Trophoblast cell (in vitro differentiated cells and primary cell): ENCODE measurements around the gene PRTN3.
"Not testable (repeated sequence)": the region's sequence is repeated elsewhere in the genome, so short reads cannot be mapped to it uniquely, and the experiment has no call there.

Experiments used
- DNase-seq, 2 donors: peaks; one replicate each; pipeline ENCODE4 v3.0.0-alpha.2; 2016
- H2AFZ ChIP-seq: 2 replicates; pipeline ENCODE4 v1.6.1; 2013; ENCODE audit warnings: low read length, moderate library complexity, mild to moderate bottlenecking; ENCODE audit not compliant: insufficient read depth, poor library complexity
- H2AK5ac ChIP-seq: 2 replicates; pipeline ENCODE4 v1.6.1; 2013; ENCODE audit warnings: mild to moderate bottlenecking, low read length
- H2BK120ac ChIP-seq: 2 replicates; pipeline ENCODE4 v1.6.1; 2013; ENCODE audit warnings: low read length, mild to moderate bottlenecking, moderate library complexity; ENCODE audit not compliant: insufficient read depth, poor library complexity
- H2BK12ac ChIP-seq: 2 replicates; pipeline ENCODE4 v1.6.1; 2013; ENCODE audit warnings: mild to moderate bottlenecking, low read length, moderate library complexity
- H2BK5ac ChIP-seq: 2 replicates; pipeline ENCODE4 v1.6.1; 2013; ENCODE audit warnings: low read length, low read depth, moderate library complexity, mild to moderate bottlenecking; ENCODE audit not compliant: poor library complexity
- H3K14ac ChIP-seq: 2 replicates; pipeline ENCODE4 v1.6.1; 2013; ENCODE audit warnings: mild to moderate bottlenecking, low read length
- H3K18ac ChIP-seq: 2 replicates; pipeline ENCODE4 v1.6.1; 2013; ENCODE audit warnings: mild to moderate bottlenecking, low read length
- H3K23ac ChIP-seq: 2 replicates; pipeline ENCODE4 v1.6.1; 2013; ENCODE audit warnings: low read length
- H3K27ac ChIP-seq: 2 replicates; pipeline ENCODE4 v1.5.1; 2013; ENCODE audit warnings: low read depth, mild to moderate bottlenecking, inconsistent platforms, low read length, moderate library complexity
- H3K27me3 ChIP-seq: 2 replicates; pipeline ENCODE4 v1.6.1; 2013; ENCODE audit warnings: inconsistent platforms, mild to moderate bottlenecking, low read length, moderate library complexity; ENCODE audit not compliant: insufficient read depth
- H3K36me3 ChIP-seq, 2 experiments: 1 replicate in 1 of 2; 2 replicates in 1 of 2; pipeline ENCODE4 v1.6.1; 2013; ENCODE audit warnings: low read length in 2 of 2, mild to moderate bottlenecking in 2 of 2, moderate library complexity in 1 of 2; ENCODE audit not compliant: insufficient read depth in 2 of 2, control insufficient read depth in 1 of 2
- H3K4ac ChIP-seq: 2 replicates; pipeline ENCODE4 v1.6.1; 2013; ENCODE audit warnings: low read depth, mild to moderate bottlenecking, low read length, moderate library complexity
- H3K4me1 ChIP-seq, 2 experiments: 1 replicate in 1 of 2; 2 replicates in 1 of 2; pipeline ENCODE4 v1.6.1; 2013; ENCODE audit warnings: low read length in 2 of 2, mild to moderate bottlenecking in 2 of 2, moderate library complexity in 1 of 2; ENCODE audit not compliant: insufficient read depth in 2 of 2, control insufficient read depth in 1 of 2
- H3K4me2 ChIP-seq: 2 replicates; pipeline ENCODE4 v1.6.1; 2013; ENCODE audit warnings: inconsistent platforms, mild to moderate bottlenecking, low read length, moderate library complexity
- H3K4me3 ChIP-seq: 2 replicates; pipeline ENCODE4 v1.5.1; 2013; ENCODE audit warnings: mild to moderate bottlenecking, low read depth, low read length, inconsistent platforms
- H3K79me1 ChIP-seq: one replicate; pipeline ENCODE4 v1.6.1; 2013; ENCODE audit warnings: low read length
- H3K79me2 ChIP-seq: 2 replicates; pipeline ENCODE4 v1.6.1; 2013; ENCODE audit warnings: low read length, mild to moderate bottlenecking; ENCODE audit not compliant: control insufficient read depth, insufficient read depth, poor library complexity
- H3K9ac ChIP-seq: 2 replicates; pipeline ENCODE4 v1.6.1; 2013; ENCODE audit warnings: mild to moderate bottlenecking, low read length
- H3K9me3 ChIP-seq: 2 replicates; pipeline ENCODE4 v1.6.1; 2013; ENCODE audit warnings: low read depth, mild to moderate bottlenecking, control low read depth, inconsistent platforms, low read length; ENCODE audit not compliant: insufficient read depth
- H4K12ac ChIP-seq: 2 replicates; pipeline ENCODE4 v1.6.1; 2013; ENCODE audit warnings: low read depth, mild to moderate bottlenecking, low read length, moderate library complexity
- H4K8ac ChIP-seq: 2 replicates; pipeline ENCODE4 v1.6.1; 2013; ENCODE audit warnings: low read depth, mild to moderate bottlenecking, low read length, moderate library complexity
- H4K91ac ChIP-seq: one replicate; pipeline ENCODE4 v1.6.1; 2013; ENCODE audit warnings: low read depth, mild to moderate bottlenecking, low read length, moderate library complexity
- WGBS: extraction: QIAGEN DNeasy Blood & Tissue Kit; methylation state at CpG from one replicate; pipeline ENCODE4 v1.1.7; 2013; ENCODE audit warnings: missing lambda C conversion rate; ENCODE audit not compliant: insufficient read length, insufficient coverage; ENCODE audit errors: extremely low coverage; 5-methylcytosine and 5-hydroxymethylcytosine counted together

The PRTN3 gene

DNA sequence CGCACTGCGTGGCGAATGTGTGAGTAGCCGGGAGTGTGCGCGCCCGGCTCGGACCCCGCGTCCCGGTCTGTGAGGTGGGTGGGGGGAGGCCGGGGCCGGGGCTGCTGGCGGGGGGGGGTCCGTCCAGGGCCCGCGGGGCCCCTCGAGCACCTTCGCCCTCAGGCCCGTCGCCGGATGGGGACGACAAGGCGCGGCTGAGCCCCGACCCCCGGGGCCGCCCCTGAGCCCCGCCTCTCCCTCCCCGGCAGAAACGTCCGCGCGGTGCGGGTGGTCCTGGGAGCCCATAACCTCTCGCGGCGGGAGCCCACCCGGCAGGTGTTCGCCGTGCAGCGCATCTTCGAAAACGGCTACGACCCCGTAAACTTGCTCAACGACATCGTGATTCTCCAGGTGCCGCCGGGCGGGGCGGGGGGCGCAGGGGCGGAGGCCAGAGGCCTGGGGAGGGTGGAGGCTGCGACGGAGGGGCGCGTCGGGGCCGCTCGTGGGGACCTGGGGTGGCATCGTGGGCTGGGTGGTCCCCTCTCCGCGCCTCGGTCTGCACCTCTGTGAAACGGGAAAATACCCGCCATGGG is 12.3 kb downstream of the PRTN3 start:
- no peak overlapping the region for H3K14ac ChIP-seq
- no peaks in the 10 kb centered on the region for H3K9me3 ChIP-seq
- no peak overlapping the region for H3K4me2 ChIP-seq
- no peaks in the 10 kb centered on the region for H3K36me3 ChIP-seq
- no peak overlapping the region for H3K4me3 ChIP-seq
- H4K12ac ChIP-seq, result no peak overlapping the region
- no peak overlapping the region for H3K4ac ChIP-seq
- no peak overlapping the region for H4K8ac ChIP-seq
- H3K18ac ChIP-seq, result no peak overlapping the region
- no peak overlapping the region for H3K9ac ChIP-seq
- H2BK12ac ChIP-seq, result no peak overlapping the region
- no peak overlapping the region for H3K23ac ChIP-seq
- no peak overlapping the region for H3K27ac ChIP-seq
- WGBS, result no CpG with 5 or more reads among the region's 67 CpGs
- H2AFZ ChIP-seq, result no peak overlapping the region
- no peaks in the 10 kb centered on the region for H3K79me1 ChIP-seq
- no peak overlapping the region for H4K91ac ChIP-seq
- no peaks in the 10 kb centered on the region for H3K79me2 ChIP-seq
- H2AK5ac ChIP-seq, result no peak overlapping the region
- H2BK5ac ChIP-seq, result no peak overlapping the region
- H3K4me1 ChIP-seq, result peaks cover 0 to 5% of the 10 kb centered on the region in 2 experiments
- H2BK120ac ChIP-seq, result no peak overlapping the region
- no peaks in the 10 kb centered on the region for H3K27me3 ChIP-seq
- no peak for DNase-seq

DNA sequence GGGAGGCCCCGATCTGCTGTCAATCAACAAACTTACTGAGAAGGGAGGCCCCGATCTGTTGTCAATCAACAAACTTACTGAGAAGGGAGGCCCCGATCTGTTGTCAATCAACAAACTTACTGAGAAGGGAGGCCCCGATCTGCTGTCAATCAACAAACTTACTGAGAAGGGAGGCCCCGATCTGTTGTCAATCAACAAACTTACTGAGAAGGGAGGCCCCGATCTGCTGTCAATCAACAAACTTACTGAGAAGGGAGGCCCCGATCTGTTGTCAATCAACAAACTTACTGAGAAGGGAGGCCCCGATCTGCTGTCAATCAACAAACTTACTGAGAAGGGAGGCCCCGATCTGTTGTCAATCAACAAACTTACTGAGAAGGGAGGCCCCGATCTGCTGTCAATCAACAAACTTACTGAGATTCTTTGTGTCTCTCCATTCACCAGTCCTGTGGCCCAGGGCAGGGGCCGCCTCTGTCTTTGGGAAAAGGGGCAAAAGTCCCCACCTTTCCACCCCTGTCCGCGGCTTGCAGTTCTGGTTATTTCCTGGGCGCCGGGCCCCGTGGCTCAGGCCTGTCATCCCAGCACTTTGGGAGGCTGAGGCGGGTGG is 12.9 kb downstream of the PRTN3 start:
- not testable (repeated sequence) for H3K27me3 ChIP-seq, H2BK120ac ChIP-seq, H2BK5ac ChIP-seq, H2AK5ac ChIP-seq, H3K79me1 ChIP-seq, DNase-seq, H3K4me3 ChIP-seq, H3K27ac ChIP-seq, H3K79me2 ChIP-seq, H3K4ac ChIP-seq, H4K12ac ChIP-seq, H3K23ac ChIP-seq, H4K8ac ChIP-seq, H2AFZ ChIP-seq, H3K36me3 ChIP-seq, H3K9ac ChIP-seq, H3K18ac ChIP-seq, H2BK12ac ChIP-seq, H3K4me2 ChIP-seq, H3K9me3 ChIP-seq, H3K14ac ChIP-seq, H4K91ac ChIP-seq, H3K4me1 ChIP-seq
- WGBS, result no CpG with 5 or more reads among the region's 17 CpGs

DNA sequence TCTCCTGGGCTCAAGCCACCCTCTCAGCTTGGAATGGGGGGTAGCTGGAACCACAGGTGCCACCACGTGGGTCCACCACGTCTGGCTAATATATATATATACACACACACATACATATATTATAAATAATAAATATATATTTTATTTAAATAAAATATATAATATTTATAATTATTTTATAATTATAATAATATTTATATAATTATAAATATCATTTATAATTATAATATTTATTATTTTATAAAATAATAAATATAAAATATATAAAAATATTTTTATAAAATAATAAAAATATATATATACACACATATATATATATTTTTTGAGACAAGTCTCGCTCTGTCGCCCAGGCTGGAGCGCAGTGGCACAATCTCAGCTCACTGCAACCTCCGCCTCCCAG is 13.8 kb downstream of the PRTN3 start:
- no peak for DNase-seq
- Histone ChIP-seq H3K79me1 (no peaks in the 10 kb centered on the region), H3K9ac (no peak overlapping the region), H4K12ac (no peak overlapping the region), H3K9me3 (peaks cover 3% of the 10 kb centered on the region), H3K36me3 (no peaks in the 10 kb centered on the region), H3K27ac (no peak overlapping the region), H2BK5ac (no peak overlapping the region), H2BK12ac (no peak overlapping the region), H3K79me2 (no peaks in the 10 kb centered on the region), H3K4me2 (no peak overlapping the region), H3K4me3 (no peak overlapping the region), H3K4me1 (peaks cover 0 to 5% of the 10 kb centered on the region in 2 experiments), H3K14ac (no peak overlapping the region), H2AK5ac (no peak overlapping the region), H3K23ac (no peak overlapping the region), H2AFZ (no peak overlapping the region), H3K4ac (no peak overlapping the region), H4K91ac (no peak overlapping the region), H2BK120ac (no peak overlapping the region), H4K8ac (no peak overlapping the region), H3K27me3 (no peaks in the 10 kb centered on the region), H3K18ac (no peak overlapping the region)
- WGBS, result no CpG with 5 or more reads among the region's 6 CpGs

DNA sequence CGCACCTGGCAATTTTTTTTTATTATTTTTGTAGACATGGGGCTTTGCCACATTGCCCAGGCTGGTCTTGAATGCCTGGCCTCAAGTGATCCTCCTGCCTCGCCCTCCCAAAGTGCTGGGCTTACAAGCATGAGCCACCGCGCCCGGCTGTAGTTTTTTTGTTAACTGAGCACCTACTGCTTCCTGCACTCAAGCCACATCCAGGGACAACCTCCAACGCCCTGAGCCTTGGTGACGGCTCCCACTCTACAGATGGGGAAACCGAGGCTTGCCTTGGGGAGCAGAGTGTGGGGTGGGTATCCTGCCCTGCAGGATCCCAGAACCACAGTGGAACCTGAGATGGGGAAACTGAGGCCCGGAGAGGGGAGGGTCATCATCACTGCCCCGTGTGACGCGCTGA is 14.3 kb downstream of the PRTN3 start:
- Histone ChIP-seq H2BK12ac (no peak overlapping the region), H3K18ac (no peak overlapping the region), H3K4me2 (no peak overlapping the region), H3K9ac (no peak overlapping the region), H3K4ac (no peak overlapping the region), H4K12ac (no peak overlapping the region), H3K79me1 (no peaks in the 10 kb centered on the region), H2BK120ac (no peak overlapping the region), H3K4me1 (peaks cover 0 to 5% of the 10 kb centered on the region in 2 experiments), H2AK5ac (no peak overlapping the region), H3K36me3 (no peaks in the 10 kb centered on the region), H4K8ac (no peak overlapping the region), H3K14ac (no peak overlapping the region), H2BK5ac (no peak overlapping the region), H4K91ac (no peak overlapping the region), H3K9me3 (peaks cover 3% of the 10 kb centered on the region), H3K23ac (no peak overlapping the region), H2AFZ (no peak overlapping the region), H3K27ac (no peak overlapping the region), H3K4me3 (no peak overlapping the region), H3K27me3 (no peaks in the 10 kb centered on the region), H3K79me2 (no peaks in the 10 kb centered on the region)
- no peak for DNase-seq
- WGBS, result no CpG with 5 or more reads among the region's 12 CpGs
